ENCODE measurements around the gene MAP3K13.
"Not testable (repeated sequence)": the region's sequence is repeated elsewhere in the genome, so short reads cannot be mapped to it uniquely, and the experiment has no call there.

MAP3K13 gene

GRCh38 chr3:185366913-185367312, 4.0 kb downstream of the MAP3K13 start:
- no peak for DNase-seq (ENCODE audit: low read depth)
- TF ChIP-seq CTCF (conservative IDR thresholded peaks at IDR 0.05; ENCODE audit: low read depth, low read length) = no peak
- H3K4me3 ChIP-seq (ENCODE audit: low read depth, low read length) = no peak overlapping the region

GRCh38 chr3:185370349-185370748, 7.4 kb downstream of the MAP3K13 start:
- not testable (repeated sequence) for H3K4me3 ChIP-seq (ENCODE audit: low read depth, low read length); DNase-seq (ENCODE audit: low read depth)

- no peak for DNase-seq (ENCODE audit: low read depth)
- H3K4me3 ChIP-seq (ENCODE audit: low read depth, low read length) = no peak overlapping the region
- no peak for TF ChIP-seq CTCF (conservative IDR thresholded peaks at IDR 0.05; ENCODE audit: low read depth, low read length)
Observed at GRCh38 chr3:185371306-185372074, 8.6 kb downstream of the MAP3K13 start.

- H3K4me3 ChIP-seq (ENCODE audit: low read depth, low read length) = no peak overlapping the region
- no peak for TF ChIP-seq CTCF (conservative IDR thresholded peaks at IDR 0.05; ENCODE audit: low read depth, low read length)
- DNase-seq (ENCODE audit: low read depth) = no peak
Observed at GRCh38 chr3:185381320-185382058, 18.6 kb downstream of the MAP3K13 start.

- no peak overlapping the region for H3K4me3 ChIP-seq (ENCODE audit: low read depth, low read length)
- no peak for DNase-seq (ENCODE audit: low read depth)
- TF ChIP-seq CTCF (conservative IDR thresholded peaks at IDR 0.05; ENCODE audit: low read depth, low read length) = no peak
Observed at GRCh38 chr3:185382154-185382553, 19.2 kb downstream of the MAP3K13 start.

- not testable (repeated sequence) for H3K4me3 ChIP-seq (ENCODE audit: low read depth, low read length); DNase-seq (ENCODE audit: low read depth)
Observed at GRCh38 chr3:185386515-185386914, 23.6 kb downstream of the MAP3K13 start.

- no peak for DNase-seq (ENCODE audit: low read depth)
- no peak for TF ChIP-seq CTCF (conservative IDR thresholded peaks at IDR 0.05; ENCODE audit: low read depth, low read length)
- H3K4me3 ChIP-seq (ENCODE audit: low read depth, low read length) = no peak overlapping the region
Observed at GRCh38 chr3:185387646-185388045, 24.7 kb downstream of the MAP3K13 start.

GRCh38 chr3:185393055-185393454, 30.1 kb downstream of the MAP3K13 start:
- H3K4me3 ChIP-seq (ENCODE audit: low read depth, low read length) = no peak overlapping the region
- no peak for DNase-seq (ENCODE audit: low read depth)
- no peak for TF ChIP-seq CTCF (conservative IDR thresholded peaks at IDR 0.05; ENCODE audit: low read depth, low read length)

Data from choroid plexus epithelial cell (primary cell).